ENCODE results near the gene POMT2. TPM values are rescaled to one million over a fixed set of nuclear protein-coding genes. Genes with fewer than 3 reads are reported as not detected.

Gene POMT2
- total and polyA plus RNA-seq, 5 donors = 8.3 to 21.9 (median 15.5) TPM

DNA sequence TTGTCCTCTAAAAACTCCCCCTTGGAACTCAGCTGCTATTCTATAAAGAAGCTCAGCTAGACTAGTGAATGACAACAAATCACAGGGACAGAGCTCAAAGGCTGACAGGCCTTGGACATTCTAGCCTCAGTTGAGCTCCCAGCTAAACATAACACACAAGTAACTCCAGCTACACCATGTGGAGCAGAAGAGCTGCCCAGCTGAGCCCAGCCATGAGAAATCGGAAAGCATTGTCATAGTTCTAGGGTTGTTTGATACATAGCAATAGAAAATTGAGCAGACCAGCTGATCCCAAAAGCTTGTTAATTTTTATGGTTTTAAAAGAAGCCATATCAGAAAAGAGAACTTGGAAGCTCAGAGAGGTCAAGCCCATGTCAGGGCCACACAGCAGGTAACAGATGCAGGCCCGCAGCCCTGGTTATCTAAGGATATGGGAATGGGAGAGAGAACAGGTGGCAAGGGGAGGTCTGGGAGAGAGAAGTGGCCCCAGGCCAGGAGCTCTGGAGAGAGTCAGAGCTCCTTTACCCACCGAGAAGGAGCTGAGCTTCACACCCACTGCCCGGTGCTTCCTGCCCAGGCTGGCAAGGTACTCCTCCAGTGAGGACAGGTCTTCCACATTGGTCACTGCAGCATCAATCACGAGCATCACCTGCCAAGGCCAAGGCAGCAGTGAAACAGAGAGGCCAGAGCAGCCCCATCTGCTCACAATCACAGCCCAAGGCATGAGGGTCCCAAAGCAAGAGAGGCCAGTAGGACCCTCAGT, 52.6 kb downstream of the POMT2 start:
- no peak for DNase-seq

DNA sequence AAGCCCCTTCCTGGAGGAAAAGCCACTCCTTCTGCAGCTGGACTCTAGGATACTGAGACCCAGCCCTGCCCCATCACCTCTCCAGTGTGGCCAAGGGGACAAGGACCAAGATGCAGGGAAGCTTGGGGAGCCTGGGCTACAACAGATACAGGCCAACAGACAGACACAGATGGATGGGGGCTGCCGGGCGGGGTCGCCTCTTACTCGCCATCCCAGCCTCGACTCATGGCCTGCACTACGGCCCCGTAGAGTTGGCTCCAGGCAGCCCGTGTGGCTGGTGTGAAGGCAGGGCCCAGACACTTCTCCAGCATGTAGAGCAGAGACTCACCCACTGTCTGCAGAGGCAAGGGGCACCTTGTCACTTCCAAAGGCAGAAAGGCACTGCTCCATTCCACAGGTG, 54.3 kb downstream of the POMT2 start:
- intact Hi-C loops (cut with DNase I) = no loop called here
- no peak for ATAC-seq
- Histone ChIP-seq H3K4me1 (ENCODE audit: control insufficient read depth, insufficient read depth, low read length) (no peaks in the 10 kb centered on the region), H3K27me3 (ENCODE audit: control insufficient read depth, insufficient read depth) (no peaks in the 10 kb centered on the region), H3K27ac (ENCODE audit: low read length) (no peak overlapping the region), H3K9me3 (ENCODE audit: control insufficient read depth, low read length) (peaks cover 8% of the 10 kb centered on the region), H3K4me3 (ENCODE audit: low read length) (no peak overlapping the region)
- no peak for DNase-seq
- WGBS = 86% methylated on average over 8 of the region's 8 CpGs

More for the DNA sequence above, 52.6 kb downstream of the POMT2 start:
- intact Hi-C loops (cut with DNase I) = no loop called here
- Histone ChIP-seq H3K9me3 (ENCODE audit: control insufficient read depth, low read length) (peaks cover 8% of the 10 kb centered on the region), H3K4me1 (ENCODE audit: control insufficient read depth, insufficient read depth, low read length) (no peaks in the 10 kb centered on the region), H3K27me3 (ENCODE audit: control insufficient read depth, insufficient read depth) (no peaks in the 10 kb centered on the region), H3K4me3 (ENCODE audit: low read length) (no peak overlapping the region), H3K27ac (ENCODE audit: low read length) (no peak overlapping the region)
- WGBS = 86% methylated on average over 5 of the region's 5 CpGs
- ATAC-seq = no peak

DNA sequence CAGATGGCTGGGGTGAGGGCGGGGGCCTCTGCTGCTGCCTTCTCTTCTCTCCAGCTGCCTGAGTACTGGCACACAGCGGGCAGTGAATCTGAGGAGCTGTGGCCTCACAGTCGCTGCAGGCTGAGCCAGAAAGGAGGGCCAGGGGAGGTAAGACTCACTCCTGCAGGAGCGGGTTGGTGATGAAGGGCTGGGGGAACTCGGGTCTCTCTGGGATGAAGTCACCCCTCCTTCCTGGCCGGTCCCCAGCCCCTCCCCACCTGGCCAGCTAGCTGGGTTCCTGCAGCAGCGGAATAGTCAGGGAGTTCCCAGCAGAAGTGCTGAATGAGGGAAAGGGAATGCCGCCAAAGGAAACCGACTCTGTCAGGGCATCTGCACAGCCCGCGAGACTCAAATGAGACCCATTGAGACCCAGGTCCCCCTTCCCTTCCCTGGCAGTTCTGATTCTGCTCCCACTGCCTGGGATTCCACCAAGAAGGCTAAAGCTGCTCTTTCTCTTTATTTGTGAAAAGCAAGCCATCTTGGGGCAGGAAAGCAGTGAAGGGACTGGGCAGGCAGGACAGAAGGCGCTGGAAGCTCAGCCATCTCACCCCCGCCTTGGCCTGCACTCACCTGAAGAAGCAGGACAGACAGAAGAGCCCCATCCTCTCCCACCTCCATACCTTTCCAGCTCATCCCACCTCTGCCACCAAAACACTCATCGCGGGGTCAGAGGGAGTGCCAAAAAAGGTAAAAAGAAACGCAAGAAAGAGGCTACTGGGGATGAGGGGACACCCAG, 54.9 kb downstream of the POMT2 start:
- 64% methylated on average over 16 of the region's 16 CpGs for WGBS
- intact Hi-C loops (cut with DNase I) = no loop called here
- Histone ChIP-seq H3K4me1 (ENCODE audit: control insufficient read depth, insufficient read depth, low read length) (no peaks in the 10 kb centered on the region), H3K27me3 (ENCODE audit: control insufficient read depth, insufficient read depth) (no peaks in the 10 kb centered on the region), H3K4me3 (ENCODE audit: low read length) (no peak overlapping the region), H3K27ac (ENCODE audit: low read length) (no peak overlapping the region), H3K9me3 (ENCODE audit: control insufficient read depth, low read length) (peaks cover 8% of the 10 kb centered on the region)
- ATAC-seq (no peak), DNase-seq (no peak)

DNA sequence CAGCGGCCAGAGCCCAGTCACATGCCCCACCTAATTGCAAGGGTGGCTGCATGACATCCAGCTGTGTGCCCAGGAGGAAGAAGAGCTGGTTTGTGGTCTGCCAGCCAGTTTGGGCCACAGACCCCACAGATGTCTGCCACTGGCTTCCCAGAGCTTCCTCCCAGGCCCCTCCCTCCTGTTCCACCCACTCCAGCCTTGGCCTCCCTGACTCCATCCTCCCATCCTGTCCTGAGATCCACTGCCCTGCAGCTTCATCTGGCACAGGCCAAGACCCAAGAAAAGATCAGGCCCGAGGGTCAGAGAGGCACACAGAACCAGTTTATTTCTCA, 55.5 kb downstream of the POMT2 start:
- ATAC-seq (no peak), DNase-seq (no peak)
- Histone ChIP-seq H3K4me1 (ENCODE audit: control insufficient read depth, insufficient read depth, low read length) (no peaks in the 10 kb centered on the region), H3K27ac (ENCODE audit: low read length) (no peak overlapping the region), H3K9me3 (ENCODE audit: control insufficient read depth, low read length) (peaks cover 8% of the 10 kb centered on the region), H3K27me3 (ENCODE audit: control insufficient read depth, insufficient read depth) (no peaks in the 10 kb centered on the region), H3K4me3 (ENCODE audit: low read length) (no peak overlapping the region)
- WGBS = 68% methylated on average over 2 of the region's 2 CpGs
- intact Hi-C loops (cut with DNase I) = no loop called here

DNA sequence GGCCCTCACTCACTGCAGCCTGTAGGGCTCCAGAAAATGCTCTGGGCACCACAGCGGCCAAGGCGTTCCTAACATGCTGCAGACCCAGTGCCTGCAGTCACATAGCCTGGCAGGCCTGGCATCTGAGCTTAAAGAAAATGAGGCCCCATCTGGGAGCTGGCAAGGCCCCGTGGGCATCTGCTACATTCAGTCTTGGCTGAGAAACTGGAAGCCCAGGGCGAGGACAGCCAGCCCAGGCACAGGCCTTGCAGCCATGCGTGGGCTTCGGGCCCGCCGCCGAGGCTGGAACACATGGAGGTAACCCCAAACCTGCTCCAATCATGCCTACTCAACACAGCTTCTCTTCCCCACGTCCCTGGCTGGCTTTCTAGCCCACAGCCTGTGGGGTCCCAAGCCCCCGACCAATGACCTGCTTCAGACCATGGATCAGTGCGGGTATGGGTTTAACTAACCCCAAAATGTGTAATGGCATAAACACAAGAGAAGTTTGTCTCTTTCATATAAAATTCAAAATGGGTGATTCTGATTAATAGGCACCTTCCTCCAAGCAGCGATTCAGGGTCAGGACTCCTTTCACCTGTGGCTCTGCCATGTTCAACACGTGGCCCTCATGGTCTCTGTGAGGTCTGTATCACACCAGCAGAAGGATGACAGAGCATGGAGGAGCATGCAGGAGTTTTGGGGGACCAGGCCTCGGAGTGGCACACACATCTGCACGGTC, 56.1 kb downstream of the POMT2 start:
- ATAC-seq = no peak

DNA sequence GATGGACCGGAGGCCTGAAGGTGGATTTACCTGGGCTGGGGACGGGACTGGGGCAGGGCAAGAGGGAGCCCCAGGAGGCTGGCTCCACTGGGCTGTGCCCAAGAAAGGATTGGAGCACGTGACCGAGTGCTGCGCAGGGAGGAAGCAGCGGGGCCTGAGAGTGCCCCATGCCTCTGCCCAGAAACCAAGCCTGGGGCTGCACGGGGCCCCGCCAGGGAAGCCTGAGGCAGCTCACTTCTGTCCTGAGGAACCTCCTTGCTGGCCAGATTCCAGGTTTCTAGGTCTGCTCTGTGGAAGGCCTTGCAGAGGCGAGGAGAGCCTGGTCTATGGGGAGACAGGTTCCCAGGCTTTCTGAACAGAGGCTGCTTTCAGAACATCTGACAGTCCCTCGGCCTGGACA, 60.1 kb downstream of the POMT2 start:
- no peaks in the 10 kb centered on the region for H3K27me3 ChIP-seq (ENCODE audit: control insufficient read depth, insufficient read depth)
- H3K4me3 ChIP-seq (ENCODE audit: low read length) = no peak overlapping the region
- ATAC-seq (no peak), DNase-seq (no peak)
- intact Hi-C loops (cut with DNase I) = no loop called here
- H3K9me3 ChIP-seq (ENCODE audit: control insufficient read depth, low read length) = no peaks in the 10 kb centered on the region
- no peak overlapping the region for H3K27ac ChIP-seq (ENCODE audit: low read length)
- H3K4me1 ChIP-seq (ENCODE audit: control insufficient read depth, insufficient read depth, low read length) = no peaks in the 10 kb centered on the region
- 55% methylated on average over 10 of the region's 10 CpGs for WGBS

More for the DNA sequence above, 56.1 kb downstream of the POMT2 start:
- intact Hi-C loops (cut with DNase I) = no loop called here
- Histone ChIP-seq H3K4me1 (ENCODE audit: control insufficient read depth, insufficient read depth, low read length) (no peaks in the 10 kb centered on the region), H3K4me3 (ENCODE audit: low read length) (no peak overlapping the region), H3K27me3 (ENCODE audit: control insufficient read depth, insufficient read depth) (no peaks in the 10 kb centered on the region), H3K9me3 (ENCODE audit: control insufficient read depth, low read length) (peaks cover 8% of the 10 kb centered on the region), H3K27ac (ENCODE audit: low read length) (no peak overlapping the region)
- WGBS = 79% methylated on average over 16 of the region's 16 CpGs
- no peak for DNase-seq

DNA sequence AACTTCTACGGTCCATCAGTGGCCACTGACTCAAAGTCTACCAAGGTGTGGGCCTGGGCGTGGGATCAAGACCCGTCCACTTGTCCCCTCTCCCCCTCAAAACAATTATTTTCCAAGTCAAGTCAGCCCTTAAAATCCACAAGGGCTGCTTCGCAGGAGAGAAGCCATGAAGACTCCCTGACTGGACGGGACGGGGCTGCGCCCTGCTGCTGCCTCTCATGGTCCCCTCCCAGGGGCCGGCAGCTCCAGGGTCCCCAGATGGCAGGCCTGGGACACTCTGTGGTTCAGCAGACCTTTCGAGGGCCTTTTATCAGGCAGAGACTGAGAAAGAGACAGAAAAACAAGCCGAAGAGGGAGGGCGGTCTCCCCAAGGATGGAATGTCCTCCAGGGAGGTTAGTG, 60.5 kb downstream of the POMT2 start:
- Histone ChIP-seq H3K4me1 (ENCODE audit: control insufficient read depth, insufficient read depth, low read length) (no peaks in the 10 kb centered on the region), H3K27me3 (ENCODE audit: control insufficient read depth, insufficient read depth) (no peaks in the 10 kb centered on the region), H3K27ac (ENCODE audit: low read length) (no peak overlapping the region), H3K4me3 (ENCODE audit: low read length) (no peak overlapping the region), H3K9me3 (ENCODE audit: control insufficient read depth, low read length) (no peaks in the 10 kb centered on the region)
- no peak for DNase-seq
- WGBS = 76% methylated on average over 11 of the region's 11 CpGs
- no peak for ATAC-seq
- intact Hi-C loops (cut with DNase I) = no loop called here

DNA sequence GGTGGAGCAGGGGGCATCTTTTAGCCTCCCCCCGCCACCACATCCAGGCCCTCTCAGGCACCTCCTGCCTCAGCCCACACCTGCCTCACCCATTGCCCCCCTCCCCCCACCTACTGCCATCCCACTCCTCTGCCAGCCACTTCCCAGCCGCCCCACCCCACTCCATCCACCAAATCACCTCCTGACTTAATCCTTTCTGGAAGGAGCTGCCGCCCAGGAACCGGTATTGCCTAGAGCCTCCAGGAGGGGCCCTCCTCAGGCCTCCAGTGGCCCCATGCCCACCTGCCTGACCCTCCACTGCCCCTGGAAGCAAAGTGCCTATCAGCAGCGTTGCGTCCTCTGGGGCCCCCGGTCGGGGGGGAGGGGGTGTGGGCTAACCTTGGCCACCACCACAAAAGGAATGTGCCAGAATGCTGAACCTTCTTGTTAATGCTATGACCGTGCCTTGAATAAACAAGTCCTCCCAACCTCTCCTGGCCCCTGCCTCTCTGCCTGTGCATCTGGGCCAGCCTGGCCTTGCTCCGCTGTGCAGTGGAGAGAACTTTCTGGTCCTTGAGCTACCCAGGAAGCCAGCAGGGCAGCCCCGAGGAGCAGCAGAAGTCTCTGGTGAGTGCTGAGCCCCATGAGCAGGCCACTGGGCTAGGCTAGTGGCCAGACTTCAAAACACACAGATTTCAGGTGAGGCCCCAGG, 61.5 kb downstream of the POMT2 start:
- Histone ChIP-seq H3K4me3 (ENCODE audit: low read length) (no peak overlapping the region), H3K27ac (ENCODE audit: low read length) (no peak overlapping the region), H3K27me3 (ENCODE audit: control insufficient read depth, insufficient read depth) (no peaks in the 10 kb centered on the region), H3K4me1 (ENCODE audit: control insufficient read depth, insufficient read depth, low read length) (no peaks in the 10 kb centered on the region), H3K9me3 (ENCODE audit: control insufficient read depth, low read length) (no peaks in the 10 kb centered on the region)
- 59% methylated on average over 11 of the region's 11 CpGs for WGBS
- DNase-seq (peak in 1 of 3 donors; percentile 21), ATAC-seq (no peak)
- intact Hi-C loops (cut with DNase I) = no loop called here

DNA sequence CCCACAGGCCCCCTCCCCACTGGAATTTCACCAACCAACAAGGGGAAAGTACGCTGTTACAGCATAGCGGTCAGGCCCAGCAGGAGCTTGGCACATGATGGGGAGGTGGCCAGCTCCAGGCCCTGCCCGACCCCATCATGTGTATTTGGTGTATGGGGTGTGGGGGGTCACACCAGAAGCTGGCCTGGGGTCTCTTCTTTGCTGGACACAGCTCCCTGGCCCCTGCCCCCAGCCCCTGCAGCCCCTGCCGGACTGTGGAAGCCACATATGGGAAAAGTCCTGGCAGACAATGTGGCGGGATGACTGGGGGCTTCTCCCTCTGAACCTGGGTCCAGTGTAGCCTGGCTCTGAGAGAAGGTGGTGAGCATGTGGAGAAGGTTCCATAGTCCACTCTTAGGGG, 62.1 kb downstream of the POMT2 start:
- H3K4me3 ChIP-seq (ENCODE audit: low read length) = no peak overlapping the region
- no peaks in the 10 kb centered on the region for H3K4me1 ChIP-seq (ENCODE audit: control insufficient read depth, insufficient read depth, low read length)
- ATAC-seq (no peak), DNase-seq (peak in 1 of 3 donors; percentile 10)
- no peaks in the 10 kb centered on the region for H3K9me3 ChIP-seq (ENCODE audit: control insufficient read depth, low read length)
- 81% methylated on average over 5 of the region's 5 CpGs for WGBS
- intact Hi-C loops (cut with DNase I) = no loop called here
- H3K27me3 ChIP-seq (ENCODE audit: control insufficient read depth, insufficient read depth) = no peaks in the 10 kb centered on the region
- no peak overlapping the region for H3K27ac ChIP-seq (ENCODE audit: low read length)

DNA sequence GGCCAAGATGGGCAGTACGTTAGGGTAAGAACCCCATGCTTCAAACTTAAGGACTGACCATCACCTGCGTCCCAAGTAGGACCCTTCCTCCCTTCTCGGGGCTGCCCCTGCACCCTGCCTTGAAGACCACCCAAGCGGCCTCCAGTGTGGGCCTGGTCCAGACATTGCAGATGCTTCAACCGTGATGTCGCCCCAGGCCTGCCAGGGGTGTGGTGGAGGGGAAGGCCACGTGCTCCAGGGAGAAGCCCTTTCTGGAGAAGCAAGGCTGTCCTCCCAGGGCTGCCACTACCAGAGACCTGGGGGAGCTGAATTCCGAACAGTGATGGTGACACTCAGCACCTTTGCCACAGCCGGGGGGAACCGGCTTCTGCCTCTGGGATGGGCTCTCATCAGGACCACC, 63.0 kb downstream of the POMT2 start:
- ATAC-seq = no peak
- 80% methylated on average over 10 of the region's 10 CpGs for WGBS
- Histone ChIP-seq H3K27ac (ENCODE audit: low read length) (no peak overlapping the region), H3K4me3 (ENCODE audit: low read length) (no peak overlapping the region), H3K9me3 (ENCODE audit: control insufficient read depth, low read length) (no peaks in the 10 kb centered on the region), H3K27me3 (ENCODE audit: control insufficient read depth, insufficient read depth) (no peaks in the 10 kb centered on the region), H3K4me1 (ENCODE audit: control insufficient read depth, insufficient read depth, low read length) (no peaks in the 10 kb centered on the region)
- intact Hi-C loops (cut with DNase I) = no loop called here
- no peak for DNase-seq

DNA sequence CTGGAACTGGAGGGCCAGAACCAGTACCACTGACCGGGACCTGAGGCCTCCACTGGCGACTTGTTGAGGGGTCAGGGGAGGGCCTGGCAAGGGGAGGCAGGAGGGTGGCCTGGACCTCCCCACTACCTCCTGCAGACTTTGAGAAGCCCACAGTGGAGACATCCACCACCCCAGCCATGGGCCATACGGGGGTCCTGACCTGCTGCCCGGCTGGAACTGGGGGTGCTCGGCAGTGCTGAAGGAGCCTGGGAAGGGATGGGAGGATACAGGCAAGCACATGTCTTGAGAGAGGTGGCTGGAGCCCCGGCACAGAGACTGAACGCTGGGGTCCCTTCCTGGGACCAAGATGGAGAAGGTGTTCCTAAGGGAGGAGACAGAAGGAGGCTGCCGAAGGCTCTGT, 64.0 kb downstream of the POMT2 start:
- no peaks in the 10 kb centered on the region for H3K27me3 ChIP-seq (ENCODE audit: control insufficient read depth, insufficient read depth)
- intact Hi-C loops (cut with DNase I) = no loop called here
- no peaks in the 10 kb centered on the region for H3K4me1 ChIP-seq (ENCODE audit: control insufficient read depth, insufficient read depth, low read length)
- H3K27ac ChIP-seq (ENCODE audit: low read length) = no peak overlapping the region
- DNase-seq (peak in 1 of 3 donors; percentile 18), ATAC-seq (no peak)
- WGBS = 85% methylated on average over 8 of the region's 8 CpGs
- H3K4me3 ChIP-seq (ENCODE audit: low read length) = no peak overlapping the region
- H3K9me3 ChIP-seq (ENCODE audit: control insufficient read depth, low read length) = no peaks in the 10 kb centered on the region

Measured in right cardiac atrium (tissue), 5 donors.